K562 (cell line): ENCODE data around the gene HP1BP3. TPM values are rescaled to one million over a fixed set of nuclear protein-coding genes. Genes with fewer than 3 reads are reported as not detected.
A peak's percentile ranks its signal among the peaks of the same experiment; 100 is the strongest.

Experiments
- ATAC-seq: fragments of 200-7000 bp; cut with Tn5 transposase; 3 replicates; pipeline ENCODE4 v1.9.1; 2020; ENCODE audit warnings: moderate library complexity
- BruUV-seq: library from RNA; stranded (reverse); fragments of 400-500 nt; replicated peaks from 2 replicates; lab custom pipeline; 2021; lab: Mats Ljungman, UMichigan
- CTCF ChIA-PET: fragments of 300-600 bp; formaldehyde crosslinking; extraction: SDS; loops from one replicate; lab custom pipeline; 2021; ENCODE audit warnings: low intra/inter-chr PET ratio; lab: Yijun Ruan, JAX
- POLR2A ChIA-PET: fragments of 300-600, 350-650 bp; sonication (Branson Sonifier 250); formaldehyde crosslinking; extraction: SDS; loops from one replicate; lab custom pipeline; 2021; ENCODE audit warnings: antibody characterized with exemption, inconsistent platforms; lab: Yijun Ruan, JAX
- DNase-seq, 4 experiments: peaks; one replicate each; pipeline versions ENCODE4 v3.0.0 to v3.0.0-alpha.2; 2011 to 2018; ENCODE audit warnings: low spot score in 3 of 4, mixed read lengths in 3 of 4; ENCODE audit errors: extremely low read depth in 1 of 4
- FAIRE-seq: peaks from 2 replicates; lab custom pipeline; 2011; peaks lifted over from hg19 to GRCh38; lab: Jason Lieb, UNC
- H2AFZ ChIP-seq: 2 replicates; pipeline ENCODE4 v1.6.0; 2011; ENCODE audit warnings: low read depth, low read length, control low read depth, inconsistent platforms
- H3K27ac ChIP-seq: fragments of 200-600 bp; 3 replicates; pipeline ENCODE4 v1.8.0; 2011; ENCODE audit warnings: low read depth, mild to moderate bottlenecking, control low read depth, inconsistent platforms, low read length, moderate library complexity, mixed read lengths; ENCODE audit errors: extremely low read depth
- H3K27me3 ChIP-seq, 2 experiments: fragments of 300-600 bp in 1 of 2; 2 replicates in 1 of 2; 3 replicates in 1 of 2; pipeline versions ENCODE4 v1.6.0 to v1.8.0; 2011; ENCODE audit warnings: inconsistent platforms in 2 of 2, low read length in 2 of 2, mild to moderate bottlenecking in 1 of 2, mixed read lengths in 1 of 2, moderate library complexity in 1 of 2; ENCODE audit not compliant: control insufficient read depth in 2 of 2, insufficient read depth in 2 of 2
- H3K36me3 ChIP-seq: fragments of 300-600 bp; 3 replicates; pipeline ENCODE4 v1.8.0; 2011; ENCODE audit warnings: mild to moderate bottlenecking, low read length, inconsistent platforms; ENCODE audit not compliant: control insufficient read depth, insufficient read depth
- H3K4me1 ChIP-seq, 2 experiments: fragments of 200-600 bp in 1 of 2; replicated peaks in 1 of 2; 2 replicates in 1 of 2; 3 replicates in 1 of 2; pipeline versions ENCODE4 v1.5.1 to v1.8.0; 2011; ENCODE audit warnings: inconsistent platforms in 2 of 2, low read length in 2 of 2, mild to moderate bottlenecking in 1 of 2, mixed read lengths in 1 of 2, moderate library complexity in 1 of 2; ENCODE audit not compliant: control insufficient read depth in 2 of 2, insufficient read depth in 2 of 2
- H3K4me2 ChIP-seq: 2 replicates; pipeline ENCODE4 v1.6.1; 2011; ENCODE audit warnings: low read length, control low read depth, inconsistent platforms, mixed read lengths; ENCODE audit not compliant: insufficient read depth
- H3K4me3 ChIP-seq: fragments of 200-600 bp; sonication (generic), shearing (Covaris generic); 2 replicates; pipeline ENCODE4 v1.5.1; 2016; ENCODE audit warnings: control low read depth, inconsistent platforms
- H3K79me2 ChIP-seq: fragments of 200-600 bp; 3 replicates; pipeline ENCODE4 v1.8.0; 2011; ENCODE audit warnings: low read length, inconsistent platforms; ENCODE audit not compliant: control insufficient read depth, insufficient read depth
- H3K9ac ChIP-seq, 2 experiments: 2 replicates each; pipeline versions ENCODE4 v1.6.0 to v1.6.1; 2011; ENCODE audit warnings: low read depth in 2 of 2, low read length in 2 of 2, control low read depth in 1 of 2, inconsistent platforms in 1 of 2, mild to moderate bottlenecking in 1 of 2, mixed read lengths in 1 of 2; ENCODE audit not compliant: insufficient read depth in 1 of 2
- H3K9me1 ChIP-seq: one replicate; pipeline ENCODE4 v1.6.0; 2011; ENCODE audit warnings: inconsistent platforms, mild to moderate bottlenecking, low read length, moderate library complexity; ENCODE audit not compliant: control insufficient read depth, insufficient read depth
- H3K9me3 ChIP-seq: replicated peaks from 2 replicates; pipeline ENCODE4 v1.5.1; 2011; ENCODE audit warnings: low read depth, low read length, inconsistent platforms; ENCODE audit not compliant: control insufficient read depth, insufficient read depth
- H4K20me1 ChIP-seq: replicated peaks from 2 replicates; pipeline ENCODE4 v1.6.1; 2011; ENCODE audit warnings: low read length, inconsistent platforms, mixed read lengths; ENCODE audit not compliant: control insufficient read depth, insufficient read depth
- EGR1 ChIP-seq: fragments of 450-650 bp; conservative IDR thresholded peaks from 2 replicates; pipeline ENCODE4 v1.6.1; 2017; ENCODE audit warnings: mild to moderate bottlenecking
- POLR2A ChIP-seq: fragments of 450-650 bp; conservative IDR thresholded peaks from 2 replicates; pipeline ENCODE4 v1.6.1; 2016
- RBM14 ChIP-seq: fragments of 200-400 bp; formaldehyde crosslinking; IDR thresholded peaks from 2 replicates; pipeline ENCODE4 v1.6.1; 2018; ENCODE audit warnings: low read depth, mild to moderate bottlenecking, low read length, moderate library complexity, borderline replicate concordance; ENCODE audit not compliant: insufficient read depth
- RFX1 ChIP-seq: fragments of 450-650 bp; IDR thresholded peaks from 2 replicates; pipeline ENCODE4 v1.6.1; 2016; ENCODE audit warnings: mild to moderate bottlenecking, moderate library complexity
- TEAD2 ChIP-seq: fragments of 450-650 bp; IDR thresholded peaks from 2 replicates; pipeline ENCODE4 v1.6.1; 2016; ENCODE audit warnings: missing genetic modification characterization, control low read depth, missing compliant biosample characterization
- WGBS: fragments of 100-300 bp; shearing (Covaris generic); methylation state at CpG from one replicate; pipeline ENCODE4 v1.1.6; 2016; ENCODE audit warnings: low coverage, mixed read lengths; ENCODE audit not compliant: insufficient coverage; ENCODE audit errors: missing lambda C conversion rate; 5-methylcytosine and 5-hydroxymethylcytosine counted together
- in situ Hi-C: fragments of 300-500 bp; cut with MboI; formaldehyde crosslinking; loops from 4 replicates; pipeline ENCODE4 v1.15.0; 2018; ENCODE audit warnings: inconsistent platforms, mixed read lengths
- intact Hi-C: fragments of 100-400 bp; cut with micrococcal nuclease; formaldehyde crosslinking; loops from 2 replicates; pipeline ENCODE4 v1.14.2; 2022
- polyA plus RNA-seq, 8 experiments: library from polyadenylated mRNA; depleted of rRNA in 4 of 8; stranded (reverse) in 5 of 8; unstranded in 3 of 8; fragments of >200 nt; fragmentation: Nextera tagmentation in 2 of 8; fragmentation: Illumina TruSeq in 1 of 8; extraction: Ambion mirVana in 2 of 8; extraction: Trizol in 1 of 8; gene quantifications; 2 replicates each; pipeline versions ENCODE4 v1.2.1 to v1.2.3, GENCODE V29; 2011 to 2014; ENCODE audit warnings: inconsistent platforms in 1 of 8, missing spikeins in 1 of 8
- total RNA-seq, 7 experiments: library from RNA; depleted of rRNA in 6 of 7; stranded (reverse); fragments of >200 nt in 6 of 7; fragmentation: Illumina TruSeq in 2 of 7; extraction: Trizol in 2 of 7; gene quantifications; 2 replicates each; pipeline versions ENCODE4 v1.2.1 to v1.2.3, GENCODE V29; 2011 to 2021; ENCODE audit warnings: low replicate concordance in 1 of 7

Gene HP1BP3
- total and polyA plus RNA-seq, 9 of the 15 experiments (the other 6 are each of a cell fraction or from before 2014, with no cell fraction given) = 57.3 to 513 (median 240) TPM

DNA sequence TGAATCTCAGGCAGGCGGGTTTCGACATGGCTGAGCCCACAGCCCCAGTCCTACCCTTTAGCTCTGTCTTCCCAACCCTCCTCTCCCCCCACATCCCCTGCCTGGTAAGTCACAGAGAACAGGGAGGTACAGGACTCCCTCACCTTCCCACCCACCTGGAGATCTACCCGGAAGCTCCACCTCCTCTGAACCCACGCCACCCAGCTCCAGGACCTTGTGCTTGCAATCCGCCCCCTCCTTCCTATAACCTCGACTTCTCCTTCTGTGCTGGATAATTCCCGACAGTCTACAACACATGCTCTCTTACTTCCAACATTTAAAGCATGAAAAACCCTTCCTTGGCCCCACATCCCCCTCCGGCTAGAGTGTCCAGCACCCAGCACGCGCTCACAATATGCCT, 91.6 kb downstream of the HP1BP3 start:
- TF ChIP-seq EGR1 (peak; percentile 61; the same call in 1 of the 2 replicates), RBM14 (no peak)
- ChIA-PET POLR2A (interaction anchor here (1.3 kb wide), 1 partner anchor 9 kb away, joined by 3 read pairs; no protein-coding TSS in a partner anchor), CTCF (interaction anchor here (0.7 to 2.7 kb wide), 5 partner anchors 12 to 672 kb away, joined by 3 to 33 read pairs (median 5); no protein-coding TSS in a partner anchor)
- intact Hi-C loops = loop anchor here (5.0 to 10.0 kb wide), 2 partner anchors 199 to 292 kb away; no protein-coding TSS in a partner anchor
- H3K4me2 ChIP-seq = no peak overlapping the region
- H3K9ac ChIP-seq = no peak overlapping the region; a peak in 1 of 4 replicates
- no peaks in the 10 kb centered on the region for H3K9me3 ChIP-seq
- H3K36me3 ChIP-seq = no peaks in the 10 kb centered on the region
- H3K4me3 ChIP-seq = no peak overlapping the region
- ATAC-seq = no peak
- no TSS peak for BruUV-seq
- no peaks in the 10 kb centered on the region for H3K9me1 ChIP-seq
- no peak for FAIRE-seq
- in situ Hi-C loops = loop anchor here (5.0 kb wide), 1 partner anchor 512 kb away; no protein-coding TSS in a partner anchor
- peaks cover 4 to 38% of the 10 kb centered on the region in 2 experiments for H3K27me3 ChIP-seq
- no peaks in the 10 kb centered on the region for H4K20me1 ChIP-seq
- WGBS = 9% methylated on average over 10 of the region's 10 CpGs
- H3K27ac ChIP-seq = no peak overlapping the region
- no peaks in the 10 kb centered on the region for H3K79me2 ChIP-seq
- DNase-seq = no peak
- H3K4me1 ChIP-seq = peaks cover 3 to 25% of the 10 kb centered on the region in 2 experiments; a peak in 3 of 5 replicates
- no peak overlapping the region for H2AFZ ChIP-seq

DNA sequence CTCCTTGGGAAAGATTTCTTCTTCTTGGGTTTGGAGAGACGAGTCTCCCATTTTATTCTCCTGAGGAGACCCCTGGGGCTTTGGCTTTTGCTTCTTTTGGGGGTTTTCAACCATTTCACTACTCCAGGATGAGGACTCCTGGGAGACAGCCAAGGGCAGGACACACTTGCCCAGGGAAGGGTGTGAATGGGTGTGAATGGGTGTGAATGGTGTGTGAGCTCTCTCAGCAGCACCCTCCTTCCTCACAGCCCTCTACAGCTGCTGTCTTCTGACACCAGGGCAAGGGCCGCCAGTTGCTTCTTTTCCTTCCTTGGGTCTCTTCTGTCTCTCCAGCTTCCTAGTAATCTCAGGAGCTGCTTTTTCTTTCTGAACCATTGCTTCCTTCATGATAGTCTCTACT, 93.5 kb downstream of the HP1BP3 start:
- ATAC-seq (no peak), DNase-seq (no peak), FAIRE-seq (no peak)
- Histone ChIP-seq H3K9me3 (no peaks in the 10 kb centered on the region), H3K27ac (no peak overlapping the region), H3K36me3 (no peaks in the 10 kb centered on the region), H3K4me2 (no peak overlapping the region), H4K20me1 (no peaks in the 10 kb centered on the region), H3K9ac (no peak overlapping the region), H3K4me1 (peaks cover 3 to 20% of the 10 kb centered on the region in 2 experiments; a peak in 3 of 5 replicates), H3K9me1 (no peaks in the 10 kb centered on the region), H2AFZ (no peak overlapping the region), H3K27me3 (peaks cover 13 to 52% of the 10 kb centered on the region in 2 experiments), H3K4me3 (no peak overlapping the region), H3K79me2 (no peaks in the 10 kb centered on the region)
- TF ChIP-seq RFX1 = no peak
- no peak for TF ChIP-seq TEAD2 (tag)
- no peak for TF ChIP-seq POLR2A
- in situ Hi-C loops = no loop called here
- intact Hi-C loops = loop anchor here (10.0 kb wide), 1 partner anchor 201 kb away; no protein-coding TSS in a partner anchor
- ChIA-PET CTCF (no interaction called here), POLR2A (interaction anchor here (0.6 to 1.4 kb wide), 3 partner anchors 13 to 525 kb away, joined by 3 read pairs; no protein-coding TSS in a partner anchor)
- 0% methylated on average over 2 of the region's 2 CpGs for WGBS
- BruUV-seq = no TSS peak

Other genes starting within 250 kb of the HP1BP3 start
- gene FAM43B, start 234.7 kb downstream of the HP1BP3 start, total RNA-seq (2014; rRNA removed) = not detected in 2 replicates
- not detected in 2 replicates for gene FAM43B, start 234.7 kb downstream of the HP1BP3 start, total RNA-seq (2014; rRNA removed; fragmentation: Illumina TruSeq; extraction: Trizol)
- not detected in 2 replicates for gene FAM43B, start 234.7 kb downstream of the HP1BP3 start, total RNA-seq (2015; rRNA removed; fragmentation: Illumina TruSeq; extraction: Trizol)
- not detected in 2 replicates for gene FAM43B, start 234.7 kb downstream of the HP1BP3 start, total RNA-seq (2021)
- gene FAM43B, start 234.7 kb downstream of the HP1BP3 start, polyA plus RNA-seq (2011; rRNA removed) = not detected in 2 replicates
- not detected in 2 replicates for gene FAM43B, start 234.7 kb downstream of the HP1BP3 start, polyA plus RNA-seq (2014; fragmentation: Illumina TruSeq; extraction: Trizol)
- gene FAM43B, start 234.7 kb downstream of the HP1BP3 start, polyA plus RNA-seq (2014; fragmentation: Nextera tagmentation; extraction: Ambion mirVana) = not detected
- not detected in 2 replicates for gene FAM43B, start 234.7 kb downstream of the HP1BP3 start, polyA plus RNA-seq (2014; rRNA removed)
- gene CDA, start 198.2 kb downstream of the HP1BP3 start, total RNA-seq (2014; rRNA removed) = not detected in 2 replicates
- gene CDA, start 198.2 kb downstream of the HP1BP3 start, total RNA-seq (2014; rRNA removed; fragmentation: Illumina TruSeq; extraction: Trizol) = not detected in 2 replicates
- gene CDA, start 198.2 kb downstream of the HP1BP3 start, total RNA-seq (2015; rRNA removed; fragmentation: Illumina TruSeq; extraction: Trizol) = not detected in 2 replicates
- gene CDA, start 198.2 kb downstream of the HP1BP3 start, total RNA-seq (2021) = not detected in 2 replicates
- gene CDA, start 198.2 kb downstream of the HP1BP3 start, polyA plus RNA-seq (2011; rRNA removed) = not detected in 2 replicates
- gene CDA, start 198.2 kb downstream of the HP1BP3 start, polyA plus RNA-seq (2014; fragmentation: Illumina TruSeq; extraction: Trizol) = not detected in 2 replicates
- not detected for gene CDA, start 198.2 kb downstream of the HP1BP3 start, polyA plus RNA-seq (2014; fragmentation: Nextera tagmentation; extraction: Ambion mirVana)
- gene CDA, start 198.2 kb downstream of the HP1BP3 start, polyA plus RNA-seq (2014; rRNA removed) = 0.12 TPM in 1 of 2 replicates, not detected in the other
- 11.3 and 12.9 TPM in 2 replicates for gene PINK1, start 153.8 kb downstream of the HP1BP3 start, total RNA-seq (2014; rRNA removed)
- gene PINK1, start 153.8 kb downstream of the HP1BP3 start, total RNA-seq (2014; rRNA removed; fragmentation: Illumina TruSeq; extraction: Trizol) = 5.7 and 6.2 TPM in 2 replicates
- 5.9 and 6.5 TPM in 2 replicates for gene PINK1, start 153.8 kb downstream of the HP1BP3 start, total RNA-seq (2015; rRNA removed; fragmentation: Illumina TruSeq; extraction: Trizol)
- gene PINK1, start 153.8 kb downstream of the HP1BP3 start, total RNA-seq (2021) = 9.3 and 9.5 TPM in 2 replicates
- gene PINK1, start 153.8 kb downstream of the HP1BP3 start, polyA plus RNA-seq (2011; rRNA removed) = 6.8 and 9.3 TPM in 2 replicates
- 7.6 and 9.9 TPM in 2 replicates for gene PINK1, start 153.8 kb downstream of the HP1BP3 start, polyA plus RNA-seq (2014; fragmentation: Illumina TruSeq; extraction: Trizol)
- gene PINK1, start 153.8 kb downstream of the HP1BP3 start, polyA plus RNA-seq (2014; fragmentation: Nextera tagmentation; extraction: Ambion mirVana) = 1 to 10 TPM; 1.5 to 2.2 TPM
- 10.2 and 10.5 TPM in 2 replicates for gene PINK1, start 153.8 kb downstream of the HP1BP3 start, polyA plus RNA-seq (2014; rRNA removed)
- gene DDOST, start 125.9 kb downstream of the HP1BP3 start, total RNA-seq (2014; rRNA removed) = 209 and 254 TPM in 2 replicates
- 148 and 173 TPM in 2 replicates for gene DDOST, start 125.9 kb downstream of the HP1BP3 start, total RNA-seq (2014; rRNA removed; fragmentation: Illumina TruSeq; extraction: Trizol)
- gene DDOST, start 125.9 kb downstream of the HP1BP3 start, total RNA-seq (2015; rRNA removed; fragmentation: Illumina TruSeq; extraction: Trizol) = 240 and 241 TPM in 2 replicates
- 204 and 214 TPM in 2 replicates for gene DDOST, start 125.9 kb downstream of the HP1BP3 start, total RNA-seq (2021)
- gene DDOST, start 125.9 kb downstream of the HP1BP3 start, polyA plus RNA-seq (2011; rRNA removed) = 260 and 287 TPM in 2 replicates
- 255 and 267 TPM in 2 replicates for gene DDOST, start 125.9 kb downstream of the HP1BP3 start, polyA plus RNA-seq (2014; fragmentation: Illumina TruSeq; extraction: Trizol)
- gene DDOST, start 125.9 kb downstream of the HP1BP3 start, polyA plus RNA-seq (2014; fragmentation: Nextera tagmentation; extraction: Ambion mirVana) = 100 to 1,000 TPM; 185 to 306 TPM
- gene DDOST, start 125.9 kb downstream of the HP1BP3 start, polyA plus RNA-seq (2014; rRNA removed) = 222 and 268 TPM in 2 replicates
- gene KIF17, start 69.3 kb downstream of the HP1BP3 start, total RNA-seq (2014; rRNA removed) = 0.12 TPM in 1 of 2 replicates, not detected in the other
- gene KIF17, start 69.3 kb downstream of the HP1BP3 start, total RNA-seq (2014; rRNA removed; fragmentation: Illumina TruSeq; extraction: Trizol) = not detected in 2 replicates
- gene KIF17, start 69.3 kb downstream of the HP1BP3 start, total RNA-seq (2015; rRNA removed; fragmentation: Illumina TruSeq; extraction: Trizol) = not detected in 2 replicates
- 0.11 and 0.47 TPM in 2 replicates for gene KIF17, start 69.3 kb downstream of the HP1BP3 start, total RNA-seq (2021)
- gene KIF17, start 69.3 kb downstream of the HP1BP3 start, polyA plus RNA-seq (2011; rRNA removed) = 0.08 and 0.10 TPM in 2 replicates
- 0.04 TPM in 1 of 2 replicates, not detected in the other for gene KIF17, start 69.3 kb downstream of the HP1BP3 start, polyA plus RNA-seq (2014; fragmentation: Illumina TruSeq; extraction: Trizol)
- under 1 TPM in 1 of 2 experiments, not detected in 1; 0.04 TPM for gene KIF17, start 69.3 kb downstream of the HP1BP3 start, polyA plus RNA-seq (2014; fragmentation: Nextera tagmentation; extraction: Ambion mirVana)
- 0.27 TPM in 1 of 2 replicates, not detected in the other for gene KIF17, start 69.3 kb downstream of the HP1BP3 start, polyA plus RNA-seq (2014; rRNA removed)
- gene SH2D5, start 54.6 kb downstream of the HP1BP3 start, total RNA-seq (2014; rRNA removed) = not detected in 2 replicates
- not detected in 2 replicates for gene SH2D5, start 54.6 kb downstream of the HP1BP3 start, total RNA-seq (2014; rRNA removed; fragmentation: Illumina TruSeq; extraction: Trizol)
- 0.04 TPM in 1 of 2 replicates, not detected in the other for gene SH2D5, start 54.6 kb downstream of the HP1BP3 start, total RNA-seq (2015; rRNA removed; fragmentation: Illumina TruSeq; extraction: Trizol)
- 0.11 TPM in 1 of 2 replicates, not detected in the other for gene SH2D5, start 54.6 kb downstream of the HP1BP3 start, total RNA-seq (2021)
- gene SH2D5, start 54.6 kb downstream of the HP1BP3 start, polyA plus RNA-seq (2011; rRNA removed) = 0.03 and 0.06 TPM in 2 replicates
- 0.10 TPM in 1 of 2 replicates, not detected in the other for gene SH2D5, start 54.6 kb downstream of the HP1BP3 start, polyA plus RNA-seq (2014; fragmentation: Illumina TruSeq; extraction: Trizol)
- gene SH2D5, start 54.6 kb downstream of the HP1BP3 start, polyA plus RNA-seq (2014; fragmentation: Nextera tagmentation; extraction: Ambion mirVana) = not detected
- gene SH2D5, start 54.6 kb downstream of the HP1BP3 start, polyA plus RNA-seq (2014; rRNA removed) = not detected in 2 replicates